ENCODE data around the gene EEA1. TPM values are rescaled to one million over a fixed set of nuclear protein-coding genes. Genes with fewer than 3 reads are reported as not detected.

Gene EEA1
- total and polyA plus RNA-seq, 9 donors: 5.0 to 41.1 (median 32.1) TPM

DNA sequence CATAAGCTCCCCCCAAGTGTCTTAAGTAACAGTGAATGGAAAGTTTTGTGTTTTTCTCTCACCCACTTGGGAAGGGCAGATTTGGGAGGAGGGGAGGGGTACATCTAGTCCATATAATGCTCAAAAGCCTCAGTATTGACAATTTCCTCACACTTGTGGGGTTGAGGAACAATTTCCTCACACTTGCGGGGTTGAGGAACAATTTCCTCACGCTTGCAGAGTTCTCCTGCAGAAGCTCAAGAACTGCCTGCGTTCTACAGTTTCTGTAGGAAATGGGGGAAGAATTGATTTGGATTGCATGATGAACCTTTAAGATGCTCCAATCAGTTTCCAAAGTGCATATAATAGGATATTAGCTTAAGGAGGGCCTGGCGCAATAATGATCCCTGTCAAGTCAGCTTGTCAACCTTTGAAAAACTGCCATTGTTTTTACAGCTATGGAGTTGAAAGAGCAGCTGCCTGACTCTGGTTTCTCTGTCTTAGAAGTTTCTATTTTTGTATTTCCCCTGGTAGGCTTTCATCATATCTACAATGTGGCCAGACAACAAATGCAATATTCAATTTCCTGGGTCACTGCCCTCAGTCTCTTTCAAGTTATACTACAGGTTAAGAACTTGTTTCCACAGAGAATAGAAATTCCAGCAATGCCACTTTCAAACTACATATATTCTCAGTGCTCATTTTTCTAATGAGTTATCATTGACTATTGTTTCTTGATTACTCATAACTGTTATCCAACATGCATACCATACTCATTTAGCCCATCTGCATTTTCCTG is 159.8 kb downstream of the EEA1 start:
- H3K9me3 ChIP-seq: no peaks in the 10 kb centered on the region
- no peaks in the 10 kb centered on the region for H3K27me3 ChIP-seq
- WGBS, 3 donors: 45 to 61% (median 51%) methylated on average over 4 of the region's 4 CpGs
- TF ChIP-seq EP300 (IDR thresholded peaks at IDR 0.05) (no peak), POLR2A (IDR thresholded peaks at IDR 0.05) (no peak), CTCF (IDR thresholded peaks at IDR 0.05) (no peak)
- no peak for DNase-seq
- H3K36me3 ChIP-seq: no peaks in the 10 kb centered on the region
- no peak overlapping the region for H3K4me3 ChIP-seq
- intact Hi-C loops (cut with DNase I): no loop called here
- H3K27ac ChIP-seq: no peak overlapping the region
- peaks cover 4% of the 10 kb centered on the region for H3K4me1 ChIP-seq (ENCODE audit: insufficient read depth)

- intact Hi-C loops (cut with DNase I): no loop called here
- no peaks in the 10 kb centered on the region for H3K9me3 ChIP-seq
- 94 to 97% (median 97%) methylated on average over 1 of the region's 1 CpG for WGBS, 3 donors
- TF ChIP-seq POLR2A (IDR thresholded peaks at IDR 0.05) (no peak), EP300 (IDR thresholded peaks at IDR 0.05) (no peak), CTCF (IDR thresholded peaks at IDR 0.05) (no peak)
- H3K4me1 ChIP-seq (ENCODE audit: insufficient read depth): peaks cover 4% of the 10 kb centered on the region
- no peak overlapping the region for H3K4me3 ChIP-seq
- no peaks in the 10 kb centered on the region for H3K27me3 ChIP-seq
- no peak for DNase-seq
- H3K27ac ChIP-seq: no peak overlapping the region
- H3K36me3 ChIP-seq: no peaks in the 10 kb centered on the region
Measured at GRCh38 chr12:92765871-92766270, 163.2 kb downstream of the EEA1 start.

- H3K9me3 ChIP-seq: no peaks in the 10 kb centered on the region
- H3K36me3 ChIP-seq: no peaks in the 10 kb centered on the region
- intact Hi-C loops (cut with DNase I): no loop called here
- no peak overlapping the region for H3K4me3 ChIP-seq
- H3K27ac ChIP-seq: no peak overlapping the region
- peaks cover 4% of the 10 kb centered on the region for H3K4me1 ChIP-seq (ENCODE audit: insufficient read depth)
- no peak for DNase-seq
- no peak for TF ChIP-seq CTCF (IDR thresholded peaks at IDR 0.05)
- TF ChIP-seq EP300 (IDR thresholded peaks at IDR 0.05): no peak
- TF ChIP-seq POLR2A (IDR thresholded peaks at IDR 0.05): no peak
- no peaks in the 10 kb centered on the region for H3K27me3 ChIP-seq
- WGBS, 3 donors: 65 to 71% (median 69%) methylated on average over 5 of the region's 5 CpGs
Measured at GRCh38 chr12:92764831-92765230, 164.3 kb downstream of the EEA1 start.

GRCh38 chr12:92762773-92763172 is 166.3 kb downstream of the EEA1 start:
- DNase-seq: no peak
- no peaks in the 10 kb centered on the region for H3K4me1 ChIP-seq (ENCODE audit: insufficient read depth)
- WGBS, 3 donors: 95 to 97% (median 95%) methylated on average over 5 of the region's 5 CpGs
- H3K27ac ChIP-seq: no peak overlapping the region
- H3K9me3 ChIP-seq: no peaks in the 10 kb centered on the region
- H3K27me3 ChIP-seq: no peaks in the 10 kb centered on the region
- TF ChIP-seq CTCF (IDR thresholded peaks at IDR 0.05) (no peak), POLR2A (IDR thresholded peaks at IDR 0.05) (no peak), EP300 (IDR thresholded peaks at IDR 0.05) (no peak)
- intact Hi-C loops (cut with DNase I): no loop called here
- no peaks in the 10 kb centered on the region for H3K36me3 ChIP-seq
- no peak overlapping the region for H3K4me3 ChIP-seq
